HG03521 (cell line): ENCODE data around the gene XPC.
"Not testable (repeated sequence)": the region's sequence is repeated elsewhere in the genome, so short reads cannot be mapped to it uniquely, and the experiment has no call there.

ENCODE experiments used
- ATAC-seq: cut with Tn5 transposase; IDR thresholded peaks from one replicate; pipeline ENCODE4 v1.9.1; 2021; ENCODE audit warnings: mild to moderate bottlenecking, moderate library complexity; ENCODE audit not compliant: unreplicated experiment

The XPC gene

DNA sequence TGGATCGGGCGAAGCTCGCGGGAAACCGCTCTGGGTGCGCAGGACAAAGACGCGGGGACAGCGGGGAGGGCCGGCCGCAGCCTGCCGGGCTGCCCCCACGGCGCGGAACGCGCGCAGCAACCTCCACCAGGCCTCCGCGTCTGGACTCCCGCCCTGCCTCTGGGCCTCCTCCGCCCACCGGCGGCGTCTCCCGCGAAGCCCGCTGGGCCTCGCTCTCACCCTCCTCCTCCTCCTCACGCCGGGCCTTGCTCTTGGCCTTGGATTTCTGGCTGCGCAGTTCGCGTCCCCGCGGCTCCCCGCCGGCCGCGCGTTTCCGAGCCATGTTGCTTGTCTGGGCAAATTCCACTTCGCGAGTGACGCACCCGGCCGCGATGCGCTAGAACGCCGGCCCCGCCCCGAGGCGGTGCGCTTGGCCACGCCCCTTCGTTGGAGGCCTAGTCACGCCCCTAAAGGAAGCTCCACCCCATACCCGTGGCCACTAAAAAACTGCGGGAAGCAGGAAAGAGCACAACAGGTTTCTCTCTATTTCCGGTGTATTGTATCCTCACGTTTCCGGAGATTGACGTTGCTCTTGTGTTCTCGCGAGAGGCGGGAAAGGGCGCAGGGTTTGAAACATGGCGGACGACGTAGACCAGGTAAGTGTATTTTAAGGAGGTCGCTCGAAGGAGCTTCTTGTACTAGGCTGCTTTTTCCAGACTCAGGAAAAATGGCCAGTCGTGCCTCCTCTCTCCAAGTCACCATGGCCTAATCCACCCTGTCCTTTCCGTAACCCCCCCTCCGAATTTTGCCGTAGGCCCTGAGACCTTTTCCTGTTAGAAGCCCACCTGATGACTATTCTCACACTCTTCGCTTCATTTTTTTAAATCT is at the start of gene XPC, which contains the start of gene LSM3:
XPC (minus strand) TSS at position 355 of the 867 bp plus-strand sequence; CDS start at position 322, 33 bp downstream.
LSM3 (plus strand) TSS at position 571 of the 867 bp plus-strand sequence; CDS start at position 615, 44 bp downstream.
- peak; percentile 88 for ATAC-seq

- no peak for ATAC-seq
Observed at GRCh38 chr3:14227856-14228255, 49.5 kb upstream of the XPC start.

DNA sequence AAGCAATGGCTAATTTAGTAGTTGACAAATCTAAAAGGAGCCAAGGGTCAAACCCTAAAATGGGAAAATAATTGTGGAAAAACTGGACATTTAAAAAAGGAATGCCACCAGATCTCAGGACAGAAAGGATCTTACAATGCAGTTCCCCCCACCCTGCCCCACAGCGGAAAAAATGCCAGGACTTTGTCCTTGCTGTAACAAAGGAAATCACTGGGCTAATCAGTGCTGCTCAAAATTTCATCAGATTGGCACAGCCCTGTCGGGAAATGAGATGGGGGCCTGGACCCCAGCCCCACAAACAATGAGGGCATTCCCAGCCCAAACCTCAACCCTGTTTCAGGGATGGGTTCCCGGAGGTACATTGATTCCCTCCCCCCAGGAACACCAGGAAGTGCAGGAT is 48.0 kb upstream of the XPC start:
- ATAC-seq: not testable (repeated sequence)

- peak; percentile 56 for ATAC-seq
Observed at GRCh38 chr3:14225421-14225820, 47.0 kb upstream of the XPC start.

- no peak for ATAC-seq
Observed at GRCh38 chr3:14224895-14225294, 46.5 kb upstream of the XPC start.

GRCh38 chr3:14223595-14223994 is 45.2 kb upstream of the XPC start:
- no peak for ATAC-seq

- peak; percentile 56 for ATAC-seq
Observed at GRCh38 chr3:14222900-14223594, 44.6 kb upstream of the XPC start.

DNA sequence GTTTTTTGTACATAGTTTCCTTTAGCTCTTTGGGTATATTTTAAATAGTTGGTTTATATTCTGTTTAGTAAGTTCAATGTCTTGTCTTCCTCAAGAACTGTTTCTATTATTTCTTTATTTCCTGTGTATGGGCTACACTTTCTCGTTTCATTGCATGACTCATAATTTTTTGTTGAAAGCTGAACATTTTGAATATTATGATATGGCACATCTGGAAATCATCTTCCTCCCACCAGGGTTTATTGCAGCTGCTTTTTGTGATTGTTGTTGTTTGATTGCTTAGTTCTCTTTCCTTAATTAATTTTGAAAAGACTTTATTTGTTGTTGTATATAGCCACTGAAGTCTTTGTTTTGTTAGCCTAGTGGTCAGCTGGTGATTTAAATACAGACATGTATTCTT is 44.1 kb upstream of the XPC start:
- no peak for ATAC-seq

- no peak for ATAC-seq
Observed at GRCh38 chr3:14221902-14222301, 43.5 kb upstream of the XPC start.

GRCh38 chr3:14220933-14221332 is 42.5 kb upstream of the XPC start:
- ATAC-seq: no peak

DNA sequence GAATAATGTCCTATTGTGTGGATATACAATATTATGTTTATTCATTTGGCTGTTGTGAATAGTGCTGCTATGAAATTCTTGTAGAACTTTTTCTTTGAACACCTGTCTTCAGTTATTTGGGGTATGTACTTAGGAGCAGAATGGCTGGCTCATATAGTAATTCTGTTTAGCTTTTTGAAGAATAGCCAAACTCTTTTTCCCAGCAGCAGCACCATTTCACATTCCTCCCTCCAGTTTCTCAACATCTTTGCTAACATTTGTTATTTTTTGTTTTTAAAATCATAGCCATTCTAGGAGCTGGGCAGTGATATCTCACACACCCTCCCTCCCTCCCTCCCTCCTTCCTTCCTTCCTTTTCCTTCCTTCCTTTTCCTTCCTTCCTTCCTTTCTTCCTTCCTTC is 40.0 kb upstream of the XPC start:
- ATAC-seq: no peak

DNA sequence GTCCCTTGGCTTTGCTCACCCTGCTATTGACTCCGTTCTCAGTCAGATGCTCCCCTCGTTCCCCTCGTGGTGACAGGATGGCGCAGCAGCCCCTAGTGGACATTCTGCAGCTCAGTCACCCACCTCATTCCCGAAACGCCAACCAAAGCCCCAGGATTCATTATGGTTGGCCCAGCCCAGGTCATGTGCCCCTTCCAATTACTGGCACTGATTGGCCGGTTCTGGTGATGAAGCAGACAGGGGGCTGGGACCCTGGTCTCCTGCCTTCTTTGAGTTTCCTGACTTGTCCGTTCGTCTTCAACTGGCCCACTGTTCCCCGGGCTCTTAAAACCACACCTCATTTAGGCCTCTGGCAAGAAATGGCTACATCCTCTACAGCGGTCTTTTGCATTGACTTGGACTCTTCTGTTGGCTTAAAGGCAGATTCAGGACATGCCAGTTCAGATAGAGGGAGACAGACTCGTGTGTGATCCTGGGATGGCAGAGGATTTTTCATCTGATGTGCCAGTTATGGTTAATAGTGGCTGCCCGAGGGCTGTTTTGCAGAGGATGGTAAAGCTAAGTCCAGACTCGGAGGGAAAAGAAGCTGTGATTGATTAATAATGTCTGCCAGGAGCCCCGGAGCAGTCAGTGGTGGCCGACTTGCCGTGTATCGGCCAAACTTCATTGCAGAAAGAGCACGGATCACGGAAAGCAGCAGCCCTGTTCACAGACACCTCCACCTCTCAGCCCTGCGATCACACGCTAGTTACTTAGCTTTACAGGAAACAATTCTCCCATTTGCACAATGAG is 38.1 kb upstream of the XPC start:
- ATAC-seq: no peak

GRCh38 chr3:14214764-14215163 is 36.4 kb upstream of the XPC start:
- no peak for ATAC-seq

DNA sequence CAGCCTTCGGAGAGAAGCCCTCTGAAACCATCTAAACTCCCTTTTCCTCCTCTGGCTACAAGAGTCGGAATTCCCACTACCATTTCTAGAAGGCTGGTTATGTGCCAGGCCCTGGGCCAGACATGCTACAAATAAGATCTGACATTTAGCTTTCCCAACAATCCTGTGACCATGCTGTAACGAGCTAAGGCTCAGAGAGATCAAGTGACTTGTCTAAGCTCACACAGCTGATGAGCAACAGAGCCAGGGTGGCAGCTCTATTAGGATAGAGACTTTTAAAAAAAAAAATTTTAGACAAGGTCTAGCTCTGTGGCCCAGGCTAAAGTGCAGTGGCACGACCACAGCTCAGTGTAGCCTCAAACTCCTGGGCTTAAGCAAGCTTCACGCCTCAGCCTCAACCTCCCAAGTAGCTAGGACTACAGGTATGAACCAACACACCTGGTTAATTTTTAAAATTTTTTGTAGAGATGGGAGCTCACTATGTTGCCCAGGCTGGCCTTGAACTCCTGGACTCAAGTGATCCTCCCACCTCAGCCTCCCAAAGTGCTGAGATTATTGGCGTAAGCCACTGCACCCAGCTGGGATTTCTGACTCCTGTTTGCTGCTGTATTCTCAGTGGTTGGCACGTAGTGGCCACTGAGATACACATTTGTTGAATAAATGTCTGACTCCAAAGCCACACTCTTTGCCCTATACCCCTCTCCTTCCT is 34.8 kb upstream of the XPC start:
- ATAC-seq: no peak

GRCh38 chr3:14212032-14212431 is 33.6 kb upstream of the XPC start:
- ATAC-seq: no peak

DNA sequence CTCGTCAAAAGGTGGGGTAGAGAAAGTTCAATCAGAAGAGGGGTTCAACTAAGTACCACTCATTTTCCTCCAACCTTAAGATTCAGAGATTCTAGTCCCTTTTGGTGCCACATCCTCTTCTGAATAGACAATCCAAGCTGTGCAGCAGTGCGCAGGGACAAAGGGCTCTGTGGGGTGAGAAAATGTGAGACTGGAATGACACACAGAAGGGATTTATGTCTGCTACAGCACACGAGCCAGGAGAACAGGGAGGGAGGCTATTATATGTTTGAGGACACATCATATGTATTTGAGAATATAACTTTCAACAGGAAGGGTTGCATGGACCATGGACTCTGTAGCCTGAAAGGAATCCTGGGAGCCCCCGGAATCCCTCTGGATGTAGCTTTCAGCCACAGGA is 33.2 kb upstream of the XPC start:
- no peak for ATAC-seq

- no peak for ATAC-seq
Observed at GRCh38 chr3:14210843-14211594, 32.6 kb upstream of the XPC start.

DNA sequence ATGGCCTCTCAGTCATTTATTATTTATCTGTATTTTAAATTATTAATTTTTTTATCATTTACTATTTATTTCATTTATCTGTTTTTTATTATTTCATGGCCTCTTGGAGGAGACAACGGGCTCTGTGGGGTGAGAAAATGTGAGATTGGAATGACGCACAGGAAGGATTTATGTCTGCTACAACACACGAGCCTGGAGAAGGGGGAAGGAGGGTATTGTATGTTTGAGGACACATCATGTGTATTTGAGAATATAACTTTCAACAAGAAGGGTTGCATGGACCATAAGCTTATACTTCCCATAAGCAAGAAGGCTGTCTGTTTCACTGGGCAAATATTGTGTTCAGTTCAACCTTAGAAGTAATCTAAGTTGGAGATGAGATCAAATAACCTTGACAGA is 31.9 kb upstream of the XPC start:
- ATAC-seq: no peak

- ATAC-seq: no peak
Observed at GRCh38 chr3:14209581-14210289, 31.3 kb upstream of the XPC start.
